SK-N-SH treated with all-trans-retinoic acid at 6 μM for 48 hours (cell line): ENCODE data around the gene OR2AK2.

Experiments
- ATAC-seq: fragments of 200-7000 bp; cut with Tn5 transposase; 3 replicates; pipeline ENCODE4 v1.9.1; 2020; ENCODE audit warnings: mild to moderate bottlenecking, moderate library complexity
- ARNTL ChIP-seq: fragments of 450-650 bp; formaldehyde crosslinking; IDR thresholded peaks from 2 replicates; pipeline ENCODE4 v1.5.0; 2020; ENCODE audit warnings: low read depth, mild to moderate bottlenecking, moderate library complexity, borderline replicate concordance
- BACH2 ChIP-seq: fragments of 250-450 bp; sonication (Bioruptor Pico); IDR thresholded peaks from 2 replicates; pipeline ENCODE4 v1.9.0; 2021; ENCODE audit warnings: mild to moderate bottlenecking, borderline replicate concordance
- CSDC2 ChIP-seq: fragments of 250-450 bp; sonication (Bioruptor Pico); IDR thresholded peaks from 2 replicates; pipeline ENCODE4 v1.5.0; 2020; ENCODE audit warnings: mild to moderate bottlenecking, moderate library complexity
- CSRNP3 ChIP-seq: fragments of 250-450 bp; sonication (Bioruptor Pico); IDR thresholded peaks from 2 replicates; pipeline ENCODE4 v1.5.1; 2021; ENCODE audit warnings: mild to moderate bottlenecking, moderate library complexity
- ESRRG ChIP-seq: fragments of 250-450 bp; sonication (Bioruptor Pico); IDR thresholded peaks from 2 replicates; pipeline ENCODE4 v1.6.1; 2021; ENCODE audit warnings: mild to moderate bottlenecking
- GLIS3 ChIP-seq: fragments of 250-450 bp; sonication (Bioruptor Pico); IDR thresholded peaks from 2 replicates; pipeline ENCODE4 v1.5.0; 2020; ENCODE audit warnings: mild to moderate bottlenecking, moderate library complexity
- ISL1 ChIP-seq: fragments of 250-450 bp; sonication (Bioruptor Pico); IDR thresholded peaks from 2 replicates; pipeline ENCODE4 v2.1.2; 2022; ENCODE audit warnings: mild to moderate bottlenecking, moderate library complexity
- OSR1 ChIP-seq: fragments of 250-450 bp; sonication (Bioruptor Pico); IDR thresholded peaks from 2 replicates; pipeline ENCODE4 v1.8.0; 2022; ENCODE audit warnings: moderate library complexity, mild to moderate bottlenecking, inconsistent platforms
- PATZ1 ChIP-seq: fragments of 250-450 bp; sonication (Bioruptor Pico); IDR thresholded peaks from 2 replicates; pipeline ENCODE4 v1.8.0; 2020; ENCODE audit warnings: mild to moderate bottlenecking, moderate library complexity, borderline replicate concordance
- POU6F1 ChIP-seq: fragments of 250-450 bp; sonication (Bioruptor Pico); IDR thresholded peaks from 2 replicates; pipeline ENCODE4 v1.8.0; 2021; ENCODE audit warnings: low read depth, mild to moderate bottlenecking, moderate library complexity, borderline replicate concordance
- RARB ChIP-seq: fragments of 250-450 bp; sonication (Bioruptor Pico); IDR thresholded peaks from 2 replicates; pipeline ENCODE4 v1.8.0; 2021; ENCODE audit warnings: mild to moderate bottlenecking, moderate library complexity
- SNAI2 ChIP-seq: fragments of 250-450 bp; sonication (Bioruptor Pico); IDR thresholded peaks from 2 replicates; pipeline ENCODE4 v1.5.0; 2020; ENCODE audit warnings: mild to moderate bottlenecking, moderate library complexity
- TCF4 ChIP-seq: fragments of 250-450 bp; sonication (Bioruptor Pico); IDR thresholded peaks from 2 replicates; pipeline ENCODE4 v1.8.0; 2021; ENCODE audit warnings: mild to moderate bottlenecking, moderate library complexity, borderline replicate concordance
- TOX ChIP-seq: fragments of 250-450 bp; sonication (Bioruptor Pico); IDR thresholded peaks from 2 replicates; pipeline ENCODE4 v1.8.0; 2021; ENCODE audit warnings: mild to moderate bottlenecking, moderate library complexity, borderline replicate concordance
- TSHZ2 ChIP-seq: fragments of 250-450 bp; sonication (Bioruptor Pico); IDR thresholded peaks from 2 replicates; pipeline ENCODE4 v1.5.0; 2020; ENCODE audit warnings: mild to moderate bottlenecking, moderate library complexity
- ZC3H10 ChIP-seq: fragments of 250-450 bp; sonication (Bioruptor Pico); IDR thresholded peaks from 2 replicates; pipeline ENCODE4 v1.5.1; 2021; ENCODE audit warnings: mild to moderate bottlenecking, moderate library complexity
- ZFP3 ChIP-seq: fragments of 250-450 bp; sonication (Bioruptor Pico); IDR thresholded peaks from 2 replicates; pipeline ENCODE4 v1.5.0; 2020; ENCODE audit warnings: mild to moderate bottlenecking, moderate library complexity
- ZFP30 ChIP-seq: fragments of 450-650 bp; formaldehyde crosslinking; IDR thresholded peaks from 2 replicates; pipeline ENCODE4 v1.5.0; 2022; ENCODE audit warnings: mild to moderate bottlenecking, moderate library complexity
- ZNF70 ChIP-seq: fragments of 450-650 bp; formaldehyde crosslinking; IDR thresholded peaks from 2 replicates; pipeline ENCODE4 v1.5.0; 2020; ENCODE audit warnings: mild to moderate bottlenecking, moderate library complexity
- ZNF8 ChIP-seq: fragments of 450-650 bp; formaldehyde crosslinking; IDR thresholded peaks from 2 replicates; pipeline ENCODE4 v1.5.0; 2020; ENCODE audit warnings: mild to moderate bottlenecking, moderate library complexity

Gene OR2AK2

GRCh38 chr1:247964933-247965332 lies at the start of gene OR2AK2:
Gene OR2AK2, plus strand, starts transcription at chr1:247965233. Its CDS starts 144 bp downstream, at chr1:247965377.
- TF ChIP-seq PATZ1 (no peak), TCF4 (CRISPR knock-in tag) (no peak), CSRNP3 (CRISPR knock-in tag) (no peak), GLIS3 (CRISPR knock-in tag) (no peak), CSDC2 (CRISPR knock-in tag) (no peak)
- no peak for ATAC-seq

GRCh38 chr1:247919952-247920351 lies 45.1 kb upstream of the OR2AK2 start, which contains the start of gene OR2T8:
Gene OR2T8, plus strand, starts transcription at chr1:247920252. Its CDS starts 766 bp downstream, at chr1:247921018.
- ATAC-seq, result no peak
- TF ChIP-seq TOX (CRISPR knock-in tag) (no peak), RARB (no peak), OSR1 (CRISPR knock-in tag) (no peak), ZFP30 (CRISPR knock-in tag) (no peak), ZNF70 (CRISPR knock-in tag) (no peak), ZFP3 (CRISPR knock-in tag) (no peak), SNAI2 (CRISPR knock-in tag) (no peak), ZC3H10 (no peak), PATZ1 (no peak), TSHZ2 (CRISPR knock-in tag) (no peak), ESRRG (CRISPR knock-in tag) (no peak), GLIS3 (CRISPR knock-in tag) (no peak), ZNF8 (no peak), TCF4 (CRISPR knock-in tag) (no peak), ISL1 (no peak)

GRCh38 chr1:247923941-247924340 lies 41.1 kb upstream of the OR2AK2 start:
- no peak for TF ChIP-seq ZFP3 (CRISPR knock-in tag)
- TF ChIP-seq TOX (CRISPR knock-in tag), result no peak
- no peak for TF ChIP-seq RARB
- TF ChIP-seq ZNF70 (CRISPR knock-in tag), result no peak
- no peak for TF ChIP-seq BACH2
- TF ChIP-seq ARNTL (CRISPR knock-in tag), result no peak
- TF ChIP-seq ZFP30 (CRISPR knock-in tag), result no peak
- TF ChIP-seq CSDC2 (CRISPR knock-in tag), result no peak
- TF ChIP-seq ESRRG (CRISPR knock-in tag), result no peak
- no peak for TF ChIP-seq POU6F1 (CRISPR knock-in tag)
- TF ChIP-seq TCF4 (CRISPR knock-in tag), result no peak
- no peak for ATAC-seq
